SU-DHL-6 (cell line): ENCODE data around the gene TATDN3.

ENCODE experiments used
- CTCF ChIP-seq: fragments of 200-600 bp; sonication (generic); IDR thresholded peaks from one replicate; pipeline ENCODE4 v1.5.1; 2017; ENCODE audit warnings: antibody characterized with exemption, mild to moderate bottlenecking, low read length, moderate library complexity; ENCODE audit not compliant: insufficient read depth, poor library complexity, severe bottlenecking
- EZH2phosphoT487 ChIP-seq: fragments of 200-600 bp; sonication (generic), shearing (Covaris generic); conservative IDR thresholded peaks from 2 replicates; pipeline ENCODE4 v1.6.1; 2018; ENCODE audit warnings: mild to moderate bottlenecking, antibody characterized with exemption, low read length, moderate library complexity, mixed read lengths

GRCh38 chr1:212852105-212852688 lies 60.5 kb downstream of the TATDN3 start:
- no peak for TF ChIP-seq CTCF
- TF ChIP-seq EZH2phosphoT487 = no peak
